ENCODE data around the gene LUM. TPM values are rescaled to one million over a fixed set of nuclear protein-coding genes. Genes with fewer than 3 reads are reported as not detected.
A peak's percentile ranks its signal among the peaks of the same experiment; 100 is the strongest.

LUM gene
- total and polyA plus RNA-seq, 2 of the 4 experiments (the other 2 are of a cell fraction), result 50.0 to 70.5 TPM

- peak overlapping the region; percentile 59 for H2BK120ac ChIP-seq (ENCODE audit: low read depth, low read length)
- no peak overlapping the region for H2AK9ac ChIP-seq (replicated peaks; ENCODE audit: low read depth, low read length, poor library complexity)
- H3K4ac ChIP-seq (ENCODE audit: low read depth, low read length), result peak overlapping the region; percentile 52; the same call in 1 of the 2 replicates
- peak overlapping the region; percentile 58 for H2BK20ac ChIP-seq (ENCODE audit: low read depth, low read length)
- H4K91ac ChIP-seq (ENCODE audit: insufficient read depth, low read depth, low read length), result no peak overlapping the region
- H4K8ac ChIP-seq (ENCODE audit: low read depth in 2 of 2, low read length in 2 of 2), result peak overlapping the region in 1 of 2 experiments; percentile 32; a peak in 1 of 4 replicates
- H3K14ac ChIP-seq (replicated peaks; ENCODE audit: low read depth, low read length), result peak overlapping the region; percentile 67; the same call in 1 of the 2 replicates
- H3K23ac ChIP-seq (ENCODE audit: low read depth, low read length), result peak overlapping the region; percentile 7; the same call in 1 of the 2 replicates
- WGBS, 2 experiments (ENCODE audit: extremely low coverage in 2 of 2, insufficient read length in 1 of 2), result no CpG with 5 or more reads among the region's 2 CpGs
- no peaks in the 10 kb centered on the region for H3K27me3 ChIP-seq (ENCODE audit: control insufficient read depth, insufficient read depth, low read length)
- H3K4me2 ChIP-seq (ENCODE audit: low read depth, low read length), result no peak overlapping the region
- no peak overlapping the region for H2AFZ ChIP-seq (replicated peaks; ENCODE audit: low read length, poor library complexity)
- DNase-seq (no peak), ATAC-seq (ENCODE audit: low read depth) (no peak)
- H3K27ac ChIP-seq (ENCODE audit: insufficient read depth, low read length), result no peak overlapping the region
- TF ChIP-seq MXI1 (IDR thresholded peaks at IDR 0.05; ENCODE audit: borderline replicate concordance, low read depth, low read length), result no peak
- TF ChIP-seq, protein P1, sequence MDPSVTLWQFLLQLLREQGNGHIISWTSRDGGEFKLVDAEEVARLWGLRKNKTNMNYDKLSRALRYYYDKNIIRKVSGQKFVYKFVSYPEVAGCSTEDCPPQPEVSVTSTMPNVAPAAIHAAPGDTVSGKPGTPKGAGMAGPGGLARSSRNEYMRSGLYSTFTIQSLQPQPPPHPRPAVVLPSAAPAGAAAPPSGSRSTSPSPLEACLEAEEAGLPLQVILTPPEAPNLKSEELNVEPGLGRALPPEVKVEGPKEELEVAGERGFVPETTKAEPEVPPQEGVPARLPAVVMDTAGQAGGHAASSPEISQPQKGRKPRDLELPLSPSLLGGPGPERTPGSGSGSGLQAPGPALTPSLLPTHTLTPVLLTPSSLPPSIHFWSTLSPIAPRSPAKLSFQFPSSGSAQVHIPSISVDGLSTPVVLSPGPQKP (IDR thresholded peaks at IDR 0.05; ENCODE audit: borderline replicate concordance, low read depth, low read length), result no peak
- no peak for TF ChIP-seq RFX5 (IDR thresholded peaks at IDR 0.05; ENCODE audit: low read depth, low read length)
- no peak for TF ChIP-seq CHD1 (IDR thresholded peaks at IDR 0.05; ENCODE audit: low read depth, low read length)
- H2BK15ac ChIP-seq (ENCODE audit: low read depth, low read length), result peak overlapping the region; percentile 96; the same call in 2 of the 3 replicates
- no peaks in the 10 kb centered on the region for H3K36me3 ChIP-seq (ENCODE audit: control insufficient read depth, insufficient read depth, low read length)
- no peak overlapping the region; the same call in 1 of the 2 replicates for H4K5ac ChIP-seq (ENCODE audit: low read depth, low read length)
- H3K18ac ChIP-seq (ENCODE audit: low read depth, low read length), result peak overlapping the region; percentile 7; the same call in 1 of the 2 replicates
- POLR2A ChIA-PET (ENCODE audit: unreplicated experiment), result no interaction called here
- peaks cover 2% of the 10 kb centered on the region; the same call in 1 of the 2 replicates for H3K9me1 ChIP-seq (ENCODE audit: insufficient read depth, low read length)
- H4K20me1 ChIP-seq (ENCODE audit: insufficient read depth, low read length), result no peaks in the 10 kb centered on the region
- intact Hi-C loops (cut with micrococcal nuclease) (no loop called here), in situ Hi-C loops (cut with MboI; ENCODE audit: low sequenced_read_pairs) (no loop called here), dilution Hi-C loops (cut with HindIII; ENCODE audit: low sequenced_read_pairs, unreplicated experiment) (no loop called here)
- no peak overlapping the region for H3K4me3 ChIP-seq (ENCODE audit: insufficient read depth, low read depth, low read length)
- CTCF ChIA-PET, result no interaction called here
- no peaks in the 10 kb centered on the region for H3K79me1 ChIP-seq (ENCODE audit: low read depth in 1 of 2, low read length in 2 of 2)
- no peak overlapping the region for H3K9ac ChIP-seq (ENCODE audit: low read depth, low read length)
- peak overlapping the region; percentile 29 for H2BK5ac ChIP-seq (ENCODE audit: low read depth, low read length, poor library complexity, severe bottlenecking)
- peak overlapping the region; percentile 86; the same call in 1 of the 2 replicates for H2AK5ac ChIP-seq (ENCODE audit: low read depth, low read length)
- H3K4me1 ChIP-seq (ENCODE audit: control insufficient read depth, insufficient read depth, low read length), result peaks cover 7% of the 10 kb centered on the region
- no peak overlapping the region for H3K56ac ChIP-seq (ENCODE audit: extremely low read depth, insufficient read depth, low read length)
- no TSS peak for BruUV-seq (replicated peaks)
- no peaks in the 10 kb centered on the region; the same call in 1 of the 2 replicates for H3K9me3 ChIP-seq (ENCODE audit: control insufficient read depth, insufficient read depth, low read length)
Observed at GRCh38 chr12:91129662-91130362, 18.5 kb upstream of the LUM start.
